ENCODE measurements around the gene RRP1B. TPM values are rescaled to one million over a fixed set of nuclear protein-coding genes. Genes with fewer than 3 reads are reported as not detected.

Gene RRP1B
- total and polyA plus RNA-seq, 12 donors: 5.0 to 11.3 (median 8.4) TPM

DNA sequence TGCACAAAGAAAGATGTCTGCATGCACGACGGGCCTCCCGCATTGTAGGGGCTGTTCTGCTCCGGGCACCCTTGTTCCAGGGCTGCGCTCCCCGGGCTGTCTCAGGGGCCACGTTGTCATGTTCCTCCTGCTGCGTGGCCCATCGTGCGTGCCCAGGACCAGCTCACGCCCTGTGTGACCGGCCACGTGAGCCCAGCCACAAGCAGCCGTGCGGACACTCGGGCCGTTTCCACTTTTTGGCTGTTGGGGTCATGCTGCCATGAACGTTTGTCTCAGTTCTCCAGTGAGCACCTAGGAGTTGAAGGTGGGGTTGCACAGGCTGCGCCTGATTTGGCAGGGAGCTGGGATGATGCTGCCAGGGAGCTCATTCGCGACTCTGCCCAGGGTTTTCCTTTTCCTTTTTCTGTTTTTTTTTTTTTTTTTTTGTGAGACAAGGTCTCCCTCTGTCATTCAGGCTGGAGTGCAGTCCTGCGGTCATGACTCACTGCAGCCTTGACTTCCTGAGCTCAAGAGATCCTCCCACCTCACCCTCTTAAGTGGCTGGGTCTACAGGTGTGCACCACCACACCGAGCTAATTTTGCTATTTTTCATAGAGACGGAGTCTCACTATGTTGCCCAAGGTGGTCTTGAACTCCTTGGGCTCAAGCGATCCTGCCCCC, 77.0 kb downstream of the RRP1B start:
- ATAC-seq (no peak), DNase-seq (no peak)
- H3K36me3 ChIP-seq: peaks cover 0 to 59% (median 0%) of the 10 kb centered on the region in 9 donors
- H3K27ac ChIP-seq: no peak overlapping the region
- H3K27me3 ChIP-seq: no peaks in the 10 kb centered on the region
- WGBS, 2 donors: 92 to 95% methylated on average over 25 of the region's 25 CpGs
- no peaks in the 10 kb centered on the region for H3K9me3 ChIP-seq
- intact Hi-C loops (cut with DNase I): loop anchor here in 1 of 10 donors (5.0 kb wide), 1 partner anchor 36 kb away; no protein-coding TSS in a partner anchor
- TF ChIP-seq CTCF (IDR thresholded peaks at IDR 0.05): no peak
- H3K4me1 ChIP-seq: peaks cover 7 to 37% (median 30%) of the 10 kb centered on the region in 9 donors
- H3K4me3 ChIP-seq: no peak overlapping the region

DNA sequence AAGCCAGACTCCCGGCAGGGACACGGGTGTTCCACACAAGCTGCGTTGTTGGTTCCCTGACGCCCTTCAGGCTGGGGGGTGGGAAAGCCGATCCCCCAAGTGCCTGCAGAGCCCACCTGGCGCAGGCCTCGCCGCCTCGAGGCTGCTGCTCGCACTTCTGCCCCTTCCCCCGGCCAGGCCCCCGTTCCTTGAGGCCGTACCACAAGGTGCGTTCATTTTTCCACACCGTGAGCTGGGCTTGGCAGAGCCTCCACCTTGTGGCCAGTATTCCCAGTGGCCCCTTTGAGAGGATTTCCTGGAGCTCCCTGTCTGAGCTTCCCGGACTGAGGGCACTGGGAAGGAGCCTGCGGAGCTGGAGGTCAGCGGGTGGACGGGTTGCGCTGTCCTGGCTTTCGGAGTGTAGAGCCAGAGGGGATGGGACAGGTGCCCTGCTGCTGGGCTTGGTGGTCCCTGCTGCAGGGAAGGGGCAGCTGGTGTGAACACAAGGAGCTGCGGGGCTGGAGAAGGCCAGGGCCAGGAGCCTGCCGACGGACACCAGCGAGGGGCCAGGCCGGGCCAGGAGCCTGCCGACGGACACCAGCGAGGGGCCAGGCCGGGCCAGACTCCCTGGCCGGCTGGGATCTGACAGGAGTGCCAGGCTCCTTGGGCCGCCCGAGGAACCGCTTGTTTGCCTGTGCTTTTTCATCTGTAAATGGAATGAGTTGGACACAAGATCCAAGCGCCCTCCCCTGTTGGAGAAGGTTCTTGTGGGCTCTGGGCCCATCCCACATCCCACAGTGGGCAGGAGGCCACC, 78.0 kb downstream of the RRP1B start:
- no peak for ATAC-seq
- H3K9me3 ChIP-seq: no peaks in the 10 kb centered on the region
- H3K4me1 ChIP-seq: peaks cover 6 to 33% (median 23%) of the 10 kb centered on the region in 9 donors
- H3K36me3 ChIP-seq: peaks cover 0 to 60% (median 0%) of the 10 kb centered on the region in 9 donors
- DNase-seq: no peak
- no peak overlapping the region for H3K4me3 ChIP-seq
- H3K27ac ChIP-seq: no peak overlapping the region
- no peaks in the 10 kb centered on the region for H3K27me3 ChIP-seq
- no peak for TF ChIP-seq CTCF (IDR thresholded peaks at IDR 0.05)
- WGBS, 2 donors: 89 to 90% methylated on average over 35 of the region's 35 CpGs
- intact Hi-C loops (cut with DNase I): loop anchor here in 1 of 10 donors (5.0 kb wide), 1 partner anchor 35 kb away; no protein-coding TSS in a partner anchor

DNA sequence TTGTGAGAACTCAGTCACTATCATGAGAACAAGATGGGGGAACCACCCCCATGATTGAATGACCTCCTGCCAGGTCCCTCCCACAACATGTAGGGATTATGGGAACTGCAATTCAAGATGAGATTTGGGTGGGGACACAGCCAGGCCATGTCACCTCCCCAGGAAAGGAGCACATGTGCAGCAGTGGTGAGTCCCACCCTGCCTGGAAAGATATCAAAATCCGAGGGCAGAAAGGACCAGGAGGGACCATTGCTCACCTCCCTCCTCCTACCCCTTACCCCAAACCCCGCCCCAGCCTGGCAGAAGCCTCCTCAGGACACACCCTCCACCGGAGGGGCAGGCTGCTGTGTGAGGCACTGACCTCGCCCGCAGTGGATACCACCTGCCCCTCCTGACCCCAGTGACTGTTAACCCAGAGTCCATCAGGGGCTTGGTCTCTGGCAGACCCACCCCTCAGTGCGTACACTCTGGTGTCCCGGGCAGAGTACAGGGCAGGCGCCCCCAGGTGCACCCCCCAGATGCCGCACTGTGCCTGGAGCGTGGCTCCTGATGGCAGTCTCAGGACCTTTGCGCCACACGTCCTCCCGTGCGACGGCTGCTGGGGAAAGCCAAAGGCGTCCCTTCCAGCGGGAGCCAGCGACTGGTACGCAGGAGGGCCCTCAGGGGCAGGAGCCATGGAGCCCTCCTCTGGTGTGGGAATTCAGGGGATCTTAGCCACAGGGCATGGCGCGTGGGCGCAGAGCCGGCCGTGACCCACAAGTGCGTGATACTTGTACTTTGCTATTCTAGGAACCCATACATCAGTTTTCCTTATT, 80.5 kb downstream of the RRP1B start:
- H3K27me3 ChIP-seq: no peaks in the 10 kb centered on the region
- H3K27ac ChIP-seq: no peak overlapping the region
- H3K36me3 ChIP-seq: peaks cover 0 to 66% (median 7%) of the 10 kb centered on the region in 9 donors
- H3K9me3 ChIP-seq: no peaks in the 10 kb centered on the region
- ATAC-seq (peak in 5 of 8 donors; percentile 7 to 30 (median 23)), DNase-seq (no peak)
- intact Hi-C loops (cut with DNase I): loop anchor here in 3 of 10 donors (5.0 to 10.0 kb wide), 4 partner anchors 32 to 65 kb away; no protein-coding TSS in a partner anchor
- no peak for TF ChIP-seq CTCF (IDR thresholded peaks at IDR 0.05)
- WGBS, 2 donors: 90 to 91% methylated on average over 25 of the region's 25 CpGs
- peaks cover 0 to 12% (median 4%) of the 10 kb centered on the region in 9 donors for H3K4me1 ChIP-seq
- no peak overlapping the region for H3K4me3 ChIP-seq
